Bronchial epithelial cell (primary cell): ENCODE measurements around the gene BICC1. TPM values are rescaled to one million over a fixed set of nuclear protein-coding genes. Genes with fewer than 3 reads are reported as not detected.

Experiments
- DNase-seq: peaks from one replicate; pipeline ENCODE4 v3.0.0-alpha.2; 2010; ENCODE audit warnings: low read depth
- FAIRE-seq: peaks from 2 replicates; lab custom pipeline; 2011; peaks lifted over from hg19 to GRCh38; lab: Jason Lieb, UNC
- H3K27me3 ChIP-seq: 2 replicates; pipeline ENCODE4 v1.5.1; 2011; ENCODE audit warnings: low read length; ENCODE audit not compliant: control insufficient read depth, insufficient read depth
- H3K36me3 ChIP-seq: 2 replicates; pipeline ENCODE4 v1.5.1; 2011; ENCODE audit warnings: low read length; ENCODE audit not compliant: control insufficient read depth, insufficient read depth
- H3K4me3 ChIP-seq: 2 replicates; pipeline ENCODE4 v1.5.1; 2011; ENCODE audit warnings: mild to moderate bottlenecking, low read depth, low read length, control low read depth
- CTCF ChIP-seq: IDR thresholded peaks from 2 replicates; pipeline ENCODE4 v1.5.1; 2011; ENCODE audit warnings: mild to moderate bottlenecking, moderate library complexity, low read length, control low read depth, inconsistent platforms; ENCODE audit not compliant: insufficient read depth, severe bottlenecking
- total RNA-seq: library from RNA; depleted of rRNA; stranded (reverse); fragments of >200 nt; gene quantifications from 2 replicates; pipeline ENCODE4 v1.2.1, GENCODE V29; 2014

Gene BICC1
- total RNA-seq, 1 donor from 2014 or later, result 1.1 TPM

- FAIRE-seq (no peak), DNase-seq (peak; percentile 10)
- Histone ChIP-seq H3K36me3 (no peaks in the 10 kb centered on the region), H3K27me3 (no peaks in the 10 kb centered on the region), H3K4me3 (no peak overlapping the region)
- no peak for TF ChIP-seq CTCF
These were observed 37.1 kb upstream of the BICC1 start for GRCh38 chr10:58475322-58476277.

DNA sequence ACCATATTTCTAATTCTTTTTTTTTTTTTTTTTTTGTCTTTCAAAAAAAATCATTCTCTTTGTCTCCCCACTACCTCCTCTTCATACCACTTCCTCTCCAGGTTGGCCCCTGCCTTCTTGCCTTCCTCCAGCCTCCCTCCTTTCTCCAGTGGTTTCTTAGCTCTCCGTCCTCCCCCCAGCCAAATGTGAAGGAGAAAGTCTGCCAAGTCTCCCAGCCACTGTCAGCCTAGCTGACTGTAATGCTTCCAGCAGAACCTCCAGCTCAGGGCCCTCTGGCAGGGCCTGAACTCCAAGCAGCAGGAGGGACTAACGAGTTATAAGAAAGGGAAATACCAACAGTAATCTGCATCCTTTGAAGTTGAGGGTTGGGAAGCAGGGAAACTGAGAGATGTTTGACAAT, 35.5 kb upstream of the BICC1 start:
- no peaks in the 10 kb centered on the region for H3K27me3 ChIP-seq
- FAIRE-seq (no peak), DNase-seq (no peak)
- TF ChIP-seq CTCF, result no peak
- no peaks in the 10 kb centered on the region for H3K36me3 ChIP-seq
- H3K4me3 ChIP-seq, result no peak overlapping the region

DNA sequence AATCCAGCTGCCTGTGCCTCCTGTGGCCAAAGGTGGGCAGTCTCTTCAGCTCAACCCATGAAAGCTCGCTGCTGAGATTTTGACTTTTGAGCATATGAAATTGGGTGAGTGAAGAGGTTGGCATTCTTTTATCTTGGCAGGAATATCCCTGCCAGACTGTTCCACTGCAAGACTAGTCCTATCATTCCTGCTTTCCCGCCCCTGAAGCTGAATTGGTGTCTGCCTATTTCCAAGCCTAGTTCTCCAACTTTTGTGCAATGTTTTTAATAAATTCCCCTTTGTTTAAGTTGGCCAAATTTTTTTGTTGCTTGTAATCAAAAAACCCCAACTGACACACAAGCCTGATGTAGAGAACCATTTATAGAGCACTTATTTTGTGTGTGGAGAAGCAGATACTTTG, 34.8 kb upstream of the BICC1 start:
- no peak for TF ChIP-seq CTCF
- Histone ChIP-seq H3K4me3 (no peak overlapping the region), H3K36me3 (no peaks in the 10 kb centered on the region), H3K27me3 (no peaks in the 10 kb centered on the region)
- FAIRE-seq (no peak), DNase-seq (no peak)

GRCh38 chr10:58479045-58479444, 33.6 kb upstream of the BICC1 start:
- H3K36me3 ChIP-seq, result no peaks in the 10 kb centered on the region
- H3K4me3 ChIP-seq, result no peak overlapping the region
- no peaks in the 10 kb centered on the region for H3K27me3 ChIP-seq
- FAIRE-seq (no peak), DNase-seq (no peak)
- no peak for TF ChIP-seq CTCF

DNA sequence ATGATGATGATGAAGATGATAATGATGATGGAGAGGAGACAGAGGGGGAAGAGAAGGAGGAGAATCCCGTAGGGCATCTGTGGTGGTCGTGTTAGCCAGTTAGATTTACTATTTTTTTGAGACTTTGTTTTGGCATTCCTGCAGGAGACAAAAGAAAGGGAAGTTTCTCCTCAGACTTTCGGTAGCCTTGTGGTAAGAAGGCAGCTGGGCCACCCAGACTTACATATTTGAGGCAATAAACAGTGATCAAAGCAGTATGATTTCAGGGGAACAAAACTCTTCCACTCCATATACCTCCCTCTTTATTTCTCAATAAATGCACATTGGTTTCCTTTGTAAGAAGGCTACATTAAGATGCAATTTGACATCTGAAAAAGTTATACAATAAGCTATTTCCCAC, 32.4 kb upstream of the BICC1 start:
- no peaks in the 10 kb centered on the region for H3K27me3 ChIP-seq
- TF ChIP-seq CTCF, result no peak
- no peak for FAIRE-seq
- H3K4me3 ChIP-seq, result no peak overlapping the region
- H3K36me3 ChIP-seq, result no peaks in the 10 kb centered on the region
- no peak for DNase-seq
